Measurements from ENCODE around the gene RUVBL2. TPM values are rescaled to one million over a fixed set of nuclear protein-coding genes. Genes with fewer than 3 reads are reported as not detected.

The RUVBL2 gene
- total and polyA plus RNA-seq, 2 of the 4 experiments (the other 2 are of a cell fraction): 196 to 391 TPM

DNA sequence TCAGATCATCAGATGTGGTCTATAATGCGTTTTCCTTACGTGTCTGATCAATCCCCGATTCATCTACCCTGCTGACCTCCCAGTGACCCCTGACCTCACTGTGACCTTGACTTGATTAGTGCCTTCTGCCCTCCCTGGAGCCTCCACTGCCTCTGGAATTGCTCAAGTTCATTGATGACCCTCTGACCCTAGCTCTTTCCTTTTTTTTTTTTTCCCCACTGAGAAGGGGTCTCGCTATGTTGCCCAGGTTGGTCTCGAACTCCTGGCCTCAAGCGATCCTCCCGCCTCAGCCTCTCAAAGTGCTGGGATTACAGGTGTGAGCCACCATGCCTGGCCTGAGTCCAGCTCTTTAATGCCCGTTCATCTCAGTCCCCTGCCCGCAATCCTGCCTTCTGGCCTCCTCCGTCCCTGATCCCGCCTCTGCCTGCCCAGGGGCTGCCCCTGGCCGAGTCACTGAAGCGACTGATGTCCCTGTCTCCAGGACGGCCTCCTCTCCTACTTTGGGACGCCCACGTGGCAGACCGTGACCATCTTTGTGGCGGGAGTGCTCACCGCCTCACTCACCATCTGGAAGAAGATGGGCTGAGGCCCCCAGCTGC lies 32.5 kb upstream of the RUVBL2 start:
- Histone ChIP-seq H3K23ac (ENCODE audit: low read depth, low read length) (no peak overlapping the region), H3K56ac (ENCODE audit: extremely low read depth, insufficient read depth, low read length) (no peak overlapping the region), H3K4me2 (ENCODE audit: low read depth, low read length) (no peak overlapping the region), H2BK15ac (ENCODE audit: low read depth, low read length) (no peak overlapping the region), H3K27ac (ENCODE audit: insufficient read depth, low read length) (no peak overlapping the region), H3K9me3 (ENCODE audit: control insufficient read depth, insufficient read depth, low read length) (no peaks in the 10 kb centered on the region), H3K18ac (ENCODE audit: low read depth, low read length) (no peak overlapping the region), H2AK9ac (replicated peaks; ENCODE audit: low read depth, low read length, poor library complexity) (peak overlapping the region; percentile 76), H2BK20ac (ENCODE audit: low read depth, low read length) (no peak overlapping the region), H3K4me3 (ENCODE audit: insufficient read depth, low read depth, low read length) (no peak overlapping the region), H3K4me1 (ENCODE audit: control insufficient read depth, insufficient read depth, low read length) (peaks cover 22% of the 10 kb centered on the region), H2BK120ac (ENCODE audit: low read depth, low read length) (no peak overlapping the region), H2BK5ac (ENCODE audit: low read depth, low read length, poor library complexity, severe bottlenecking) (no peak overlapping the region), H4K91ac (ENCODE audit: insufficient read depth, low read depth, low read length) (0 out of 2 replicates have a peak overlapping the region, but pooled peaks have one; percentile 9), H3K27me3 (ENCODE audit: control insufficient read depth, insufficient read depth, low read length) (no peaks in the 10 kb centered on the region), H3K9ac (ENCODE audit: low read depth, low read length) (no peak overlapping the region), H2AK5ac (ENCODE audit: low read depth, low read length) (peak overlapping the region; percentile 14; the same call in 1 of the 2 replicates), H4K20me1 (ENCODE audit: insufficient read depth, low read length) (peaks cover 12% of the 10 kb centered on the region), H4K8ac (ENCODE audit: low read depth in 2 of 2, low read length in 2 of 2) (no peak overlapping the region), H3K4ac (ENCODE audit: low read depth, low read length) (no peak overlapping the region), H3K14ac (replicated peaks; ENCODE audit: low read depth, low read length) (no peak overlapping the region), H3K79me1 (ENCODE audit: low read depth in 1 of 2, low read length in 2 of 2) (peaks cover 10 to 74% of the 10 kb centered on the region in 2 experiments), H3K36me3 (ENCODE audit: control insufficient read depth, insufficient read depth, low read length) (peaks cover 22% of the 10 kb centered on the region), H4K5ac (ENCODE audit: low read depth, low read length) (no peak overlapping the region), H3K9me1 (ENCODE audit: insufficient read depth, low read length) (peaks cover 13% of the 10 kb centered on the region), H2AFZ (replicated peaks; ENCODE audit: low read length, poor library complexity) (no peak overlapping the region)
- POLR2A ChIA-PET (ENCODE audit: unreplicated experiment): interaction anchor here (0.6 kb wide), 1 partner anchor 176 kb away, joined by 4 read pairs; no protein-coding TSS in a partner anchor
- ATAC-seq (ENCODE audit: low read depth) (no peak), DNase-seq (no peak)
- intact Hi-C loops (cut with micrococcal nuclease): loop anchor here (10.0 kb wide), 1 partner anchor 316 kb away; the partner anchor contains the start of gene CA11
- BruUV-seq (replicated peaks): no TSS peak
- dilution Hi-C loops (cut with HindIII; ENCODE audit: low sequenced_read_pairs, unreplicated experiment): no loop called here
- CTCF ChIA-PET: no interaction called here
- TF ChIP-seq SMC3 (IDR thresholded peaks at IDR 0.05; ENCODE audit: low read depth, low read length) (no peak), FOS (IDR thresholded peaks at IDR 0.05; ENCODE audit: low read depth, low read length) (no peak), MAZ (IDR thresholded peaks at IDR 0.05; ENCODE audit: borderline replicate concordance, low read depth, low read length) (no peak), BHLHE40 (IDR thresholded peaks at IDR 0.05; ENCODE audit: low read depth, low read length) (no peak)
- 86% methylated on average over 11 of the region's 19 CpGs; no CpG with 5 or more reads in 1 of the 2 experiments for WGBS, 2 experiments (ENCODE audit: extremely low coverage in 2 of 2, insufficient read length in 1 of 2)
- in situ Hi-C loops (cut with MboI; ENCODE audit: low sequenced_read_pairs): loop anchor here (5.0 to 10.0 kb wide), 2 partner anchors 69 to 316 kb away; partner anchors contain the start of gene CA11

Measured in IMR-90 (cell line).